Gastrocnemius medialis (tissue), 4 donors: ENCODE results near the gene PPIL4.
"Not testable (repeated sequence)": the region's sequence is repeated elsewhere in the genome, so short reads cannot be mapped to it uniquely, and the experiment has no call there.

Source experiments
- POLR2A ChIP-seq, 2 donors: fragments of 450-650 bp; IDR thresholded peaks; one replicate each; pipeline ENCODE4 v1.6.1; 2017; ENCODE audit warnings: antibody characterized with exemption in 2 of 2, mild to moderate bottlenecking in 2 of 2, moderate library complexity in 2 of 2
- TF ChIP-seq, protein P1 (sequence below), 5 experiments: fragments of 450-650 bp in 3 of 5; fragments of 200-600 bp in 2 of 5; sonication (generic) in 2 of 5; IDR thresholded peaks in 4 of 5; conservative IDR thresholded peaks in 1 of 5; 1 replicate in 4 of 5; 2 replicates in 1 of 5; pipeline ENCODE4 v1.5.1; 2016 to 2019; ENCODE audit warnings: antibody characterized with exemption in 5 of 5, mild to moderate bottlenecking in 3 of 5, moderate library complexity in 3 of 5

DNA sequence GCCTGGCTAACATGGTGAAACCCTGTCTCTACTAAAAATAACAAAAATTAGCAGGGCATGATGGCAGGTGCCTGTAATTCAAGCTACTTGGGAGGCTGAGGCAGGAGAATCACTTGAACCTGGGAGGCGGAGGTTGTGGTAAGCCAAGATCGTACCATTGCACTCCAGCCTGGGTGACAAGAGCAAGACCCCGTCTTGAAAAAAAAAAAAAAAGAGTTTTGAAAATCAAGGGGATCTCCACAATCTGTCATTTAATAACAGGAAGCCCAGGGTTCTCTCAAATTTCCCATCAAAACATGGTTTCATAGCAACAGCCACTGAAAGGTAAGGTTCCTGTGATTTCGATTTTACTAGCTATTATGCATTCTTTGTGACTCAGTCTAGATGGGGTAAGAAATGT is 51.0 kb downstream of the PPIL4 start:
- TF ChIP-seq, protein P1, sequence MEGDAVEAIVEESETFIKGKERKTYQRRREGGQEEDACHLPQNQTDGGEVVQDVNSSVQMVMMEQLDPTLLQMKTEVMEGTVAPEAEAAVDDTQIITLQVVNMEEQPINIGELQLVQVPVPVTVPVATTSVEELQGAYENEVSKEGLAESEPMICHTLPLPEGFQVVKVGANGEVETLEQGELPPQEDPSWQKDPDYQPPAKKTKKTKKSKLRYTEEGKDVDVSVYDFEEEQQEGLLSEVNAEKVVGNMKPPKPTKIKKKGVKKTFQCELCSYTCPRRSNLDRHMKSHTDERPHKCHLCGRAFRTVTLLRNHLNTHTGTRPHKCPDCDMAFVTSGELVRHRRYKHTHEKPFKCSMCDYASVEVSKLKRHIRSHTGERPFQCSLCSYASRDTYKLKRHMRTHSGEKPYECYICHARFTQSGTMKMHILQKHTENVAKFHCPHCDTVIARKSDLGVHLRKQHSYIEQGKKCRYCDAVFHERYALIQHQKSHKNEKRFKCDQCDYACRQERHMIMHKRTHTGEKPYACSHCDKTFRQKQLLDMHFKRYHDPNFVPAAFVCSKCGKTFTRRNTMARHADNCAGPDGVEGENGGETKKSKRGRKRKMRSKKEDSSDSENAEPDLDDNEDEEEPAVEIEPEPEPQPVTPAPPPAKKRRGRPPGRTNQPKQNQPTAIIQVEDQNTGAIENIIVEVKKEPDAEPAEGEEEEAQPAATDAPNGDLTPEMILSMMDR (IDR thresholded peaks at IDR 0.05 in 4 of 5, conservative IDR thresholded peaks at IDR 0.05 in 1 of 5) = not testable (repeated sequence)
- not testable (repeated sequence) for TF ChIP-seq POLR2A (IDR thresholded peaks at IDR 0.05)
